Left ventricle myocardium superior (tissue), 1 donor: ENCODE results near the gene HAUS6. TPM values are rescaled to one million over a fixed set of nuclear protein-coding genes. Genes with fewer than 3 reads are reported as not detected.
"Not testable (repeated sequence)": the region's sequence is repeated elsewhere in the genome, so short reads cannot be mapped to it uniquely, and the experiment has no call there.

Experiments
- ATAC-seq: fragments of 200-7000 bp; cut with Tn5 transposase; one replicate; pipeline ENCODE4 v1.9.1; 2020; ENCODE audit warnings: mild to moderate bottlenecking, moderate library complexity
- DNase-seq: peaks from one replicate; pipeline ENCODE4 v3.0.0-alpha.2; 2020
- intact Hi-C: fragments of 100-400 bp; cut with micrococcal nuclease; formaldehyde crosslinking; loops from one replicate; pipeline ENCODE4 v1.11.0; 2022
- total RNA-seq: library from RNA; stranded (reverse); fragmentation: NEBNext Ultra II Directional; extraction: Animal tissue kit (Norgen Biotek cat#: 25700); gene quantifications from one replicate; pipeline ENCODE4 v1.2.1, GENCODE V29; 2021
- donor health status: DM: no; HTN: yes; CAD: no; lungs with severe emphysema.

The HAUS6 gene
- total RNA-seq, 1 donor from 2014 or later, result 5.6 TPM

GRCh38 chr9:19049917-19050636 is 52.6 kb downstream of the HAUS6 start:
- intact Hi-C loops, result loop anchor here (2.0 kb wide), 1 partner anchor 39 kb away; no protein-coding TSS in a partner anchor
- ATAC-seq (peak; percentile 6), DNase-seq (no peak)

GRCh38 chr9:19048966-19049916 is 53.5 kb downstream of the HAUS6 start, which contains the start of gene RRAGA:
RRAGA (plus strand) TSS chr9:19049427; CDS start chr9:19049660, 233 bp downstream.
- ATAC-seq, result peak; percentile 97
- intact Hi-C loops, result no loop called here
- peak; percentile 96 for DNase-seq

GRCh38 chr9:19036611-19037010 is 66.1 kb downstream of the HAUS6 start:
- ATAC-seq, result no peak
- intact Hi-C loops, result no loop called here
- DNase-seq, result no peak

GRCh38 chr9:19033015-19033414 is 69.7 kb downstream of the HAUS6 start, which contains the start of gene SAXO1:
SAXO1 (minus strand) TSS chr9:19033209; CDS start chr9:19032908, 301 bp downstream.
- DNase-seq (no peak), ATAC-seq (no peak)
- intact Hi-C loops, result no loop called here

GRCh38 chr9:19032406-19032805 is 70.3 kb downstream of the HAUS6 start:
- intact Hi-C loops, result no loop called here
- ATAC-seq, result no peak

GRCh38 chr9:19030899-19031298 is 71.8 kb downstream of the HAUS6 start:
- intact Hi-C loops, result no loop called here
- ATAC-seq, result no peak

More at GRCh38 chr9:19032406-19032805, 70.3 kb downstream of the HAUS6 start:
- no peak for DNase-seq

GRCh38 chr9:19028835-19029451 is 73.8 kb downstream of the HAUS6 start:
- intact Hi-C loops, result loop anchor here (5.0 to 10.0 kb wide), 2 partner anchors 584 to 772 kb away; no protein-coding TSS in a partner anchor
- DNase-seq (peak; percentile 46), ATAC-seq (peak; percentile 68)

More at GRCh38 chr9:19030899-19031298, 71.8 kb downstream of the HAUS6 start:
- no peak for DNase-seq

- intact Hi-C loops, result loop anchor here (5.0 to 10.0 kb wide), 2 partner anchors 583 to 771 kb away; no protein-coding TSS in a partner anchor
- ATAC-seq, result no peak
- no peak for DNase-seq
Measured at GRCh38 chr9:19027825-19028224, 74.9 kb downstream of the HAUS6 start.

- no peak for DNase-seq
- no peak for ATAC-seq
- intact Hi-C loops, result loop anchor here (5.0 to 10.0 kb wide), 2 partner anchors 582 to 769 kb away; no protein-coding TSS in a partner anchor
Measured at GRCh38 chr9:19026375-19026774, 76.3 kb downstream of the HAUS6 start.

- DNase-seq, result no peak
- intact Hi-C loops, result loop anchor here (10.0 kb wide), 1 partner anchor 578 kb away; no protein-coding TSS in a partner anchor
- no peak for ATAC-seq
Measured at GRCh38 chr9:19023078-19023477, 79.6 kb downstream of the HAUS6 start.

GRCh38 chr9:19022206-19022605 is 80.5 kb downstream of the HAUS6 start:
- no peak for DNase-seq
- no peak for ATAC-seq
- intact Hi-C loops, result loop anchor here (10.0 kb wide), 1 partner anchor 577 kb away; no protein-coding TSS in a partner anchor

GRCh38 chr9:19021649-19022048 is 81.1 kb downstream of the HAUS6 start:
- intact Hi-C loops, result loop anchor here (10.0 kb wide), 1 partner anchor 577 kb away; no protein-coding TSS in a partner anchor
- ATAC-seq, DNase-seq: not testable (repeated sequence)

- no peak for DNase-seq
- no peak for ATAC-seq
- intact Hi-C loops, result loop anchor here (10.0 kb wide), 1 partner anchor 576 kb away; no protein-coding TSS in a partner anchor
Measured at GRCh38 chr9:19020886-19021455, 81.7 kb downstream of the HAUS6 start.

- intact Hi-C loops, result no loop called here
Measured at GRCh38 chr9:19018201-19018600, 84.5 kb downstream of the HAUS6 start.

GRCh38 chr9:19009391-19009965 is 93.2 kb downstream of the HAUS6 start:
- intact Hi-C loops, result no loop called here
- ATAC-seq (no peak), DNase-seq (no peak)

More at GRCh38 chr9:19018201-19018600, 84.5 kb downstream of the HAUS6 start:
- DNase-seq, result no peak
- no peak for ATAC-seq
